ENCODE results near the gene DFFB. TPM values are rescaled to one million over a fixed set of nuclear protein-coding genes. Genes with fewer than 3 reads are reported as not detected.

Gene DFFB
- total and polyA plus RNA-seq, 10 donors = 6.3 to 13.8 (median 10.3) TPM

GRCh38 chr1:3891329-3891865 is 34.1 kb downstream of the DFFB start:
- WGBS, 5 donors = 74 to 90% (median 81%) methylated on average over 16 to 17 of the region's 17 CpGs
- Histone ChIP-seq H3K4me1 (peaks cover 0 to 60% (median 30%) of the 10 kb centered on the region in 6 donors), H3K27me3 (replicated peaks in 1 of 7) (no peaks in the 10 kb centered on the region), H3K4me3 (peak overlapping the region in 1 of 8 donors; percentile 26), H3K27ac (peak overlapping the region in 5 of 8 donors; percentile 65 to 78 (median 74)), H3K9me3 (no peaks in the 10 kb centered on the region), H3K36me3 (peaks cover 2 to 83% (median 54%) of the 10 kb centered on the region in 6 donors)
- intact Hi-C loops (cut with DNase I; ENCODE audit: low total_unique reads) = no loop called here
- DNase-seq = peak; percentile 59
- no peak for TF ChIP-seq CTCF (IDR thresholded peaks at IDR 0.05 in 8 of 11, conservative IDR thresholded peaks at IDR 0.05 in 3 of 11)
- TF ChIP-seq POLR2A (IDR thresholded peaks at IDR 0.05) = no peak
- TF ChIP-seq POLR2AphosphoS5 (IDR thresholded peaks at IDR 0.05) = no peak

GRCh38 chr1:3892748-3893147 is 35.5 kb downstream of the DFFB start:
- peaks cover under 1 to 13% (median 11%) of the 10 kb centered on the region in 8 donors for H3K9me3 ChIP-seq
- H3K4me1 ChIP-seq = peaks cover 0 to 63% (median 30%) of the 10 kb centered on the region in 6 donors
- H3K36me3 ChIP-seq = peaks cover 2 to 74% (median 43%) of the 10 kb centered on the region in 6 donors
- intact Hi-C loops (cut with DNase I; ENCODE audit: low total_unique reads) = no loop called here
- peak; percentile 69 for DNase-seq
- H3K27ac ChIP-seq = peak overlapping the region in 2 of 8 donors; percentile 6 to 15
- H3K27me3 ChIP-seq (replicated peaks in 1 of 7) = no peaks in the 10 kb centered on the region
- WGBS, 5 donors = 73 to 88% (median 80%) methylated on average over 14 of the region's 14 CpGs
- no peak overlapping the region for H3K4me3 ChIP-seq
- no peak for TF ChIP-seq POLR2AphosphoS5 (IDR thresholded peaks at IDR 0.05)
- no peak for TF ChIP-seq CTCF (IDR thresholded peaks at IDR 0.05 in 8 of 11, conservative IDR thresholded peaks at IDR 0.05 in 3 of 11)
- TF ChIP-seq POLR2A (IDR thresholded peaks at IDR 0.05) = no peak

GRCh38 chr1:3893190-3893589 is 35.9 kb downstream of the DFFB start:
- 74 to 79% (median 75%) methylated on average over 5 of the region's 5 CpGs for WGBS, 5 donors

More at GRCh38 chr1:3893190-3893589, 35.9 kb downstream of the DFFB start:
- peaks cover 2 to 69% (median 40%) of the 10 kb centered on the region in 6 donors for H3K36me3 ChIP-seq
- peak overlapping the region in 2 of 8 donors; percentile 6 to 15 for H3K27ac ChIP-seq
- intact Hi-C loops (cut with DNase I; ENCODE audit: low total_unique reads) = no loop called here
- H3K27me3 ChIP-seq (replicated peaks in 1 of 7) = no peaks in the 10 kb centered on the region
- DNase-seq = no peak
- peaks cover 0 to 66% (median 30%) of the 10 kb centered on the region in 6 donors for H3K4me1 ChIP-seq
- peaks cover 5 to 18% (median 15%) of the 10 kb centered on the region in 8 donors for H3K9me3 ChIP-seq
- H3K4me3 ChIP-seq = no peak overlapping the region
- TF ChIP-seq CTCF (IDR thresholded peaks at IDR 0.05 in 8 of 11, conservative IDR thresholded peaks at IDR 0.05 in 3 of 11) = no peak
- no peak for TF ChIP-seq POLR2AphosphoS5 (IDR thresholded peaks at IDR 0.05)
- no peak for TF ChIP-seq POLR2A (IDR thresholded peaks at IDR 0.05)
